NCI-H2107 (cell line): Measurements from ENCODE around the gene PMEPA1.

Experiments used
- DNase-seq: peaks from one replicate; lab custom pipeline; 2025; lab: John Stamatoyannopoulos, UW

PMEPA1 gene

GRCh38 chr20:57736738-57737347, 27.0 kb upstream of the PMEPA1 start:
- DNase-seq = no peak

GRCh38 chr20:57735831-57736737, 26.3 kb upstream of the PMEPA1 start:
- no peak for DNase-seq

- no peak for DNase-seq
These were observed 24.9 kb upstream of the PMEPA1 start for GRCh38 chr20:57734754-57735153.

- DNase-seq = no peak
These were observed 22.4 kb upstream of the PMEPA1 start for GRCh38 chr20:57732226-57732625.

- no peak for DNase-seq
These were observed 18.9 kb upstream of the PMEPA1 start for GRCh38 chr20:57728762-57729161.

DNA sequence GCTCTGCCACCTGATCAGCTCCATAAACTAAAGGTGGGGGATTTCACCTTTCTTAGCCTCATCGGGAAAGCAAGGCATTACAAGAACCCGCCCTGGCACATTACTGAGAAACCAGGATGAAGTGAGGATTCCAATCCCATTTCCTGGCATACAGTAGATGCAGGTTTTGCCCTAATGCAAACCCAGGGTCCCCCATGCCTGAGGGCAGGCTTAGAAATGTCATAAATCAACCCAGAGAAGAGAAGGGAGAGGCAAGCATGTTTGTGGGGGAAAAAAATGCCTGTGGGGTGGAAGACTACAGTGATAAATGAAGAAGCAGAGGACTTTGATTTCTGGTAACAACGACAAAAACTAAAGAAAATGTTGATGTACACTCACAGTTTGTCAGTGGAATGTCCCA, 18.0 kb upstream of the PMEPA1 start:
- DNase-seq = no peak

GRCh38 chr20:57725636-57726035, 15.8 kb upstream of the PMEPA1 start:
- DNase-seq = no peak

- DNase-seq = no peak
These were observed 15.0 kb upstream of the PMEPA1 start for GRCh38 chr20:57724610-57725405.

GRCh38 chr20:57723816-57724215, 14.0 kb upstream of the PMEPA1 start:
- no peak for DNase-seq

- no peak for DNase-seq
These were observed 10.1 kb upstream of the PMEPA1 start for GRCh38 chr20:57719951-57720350.

DNA sequence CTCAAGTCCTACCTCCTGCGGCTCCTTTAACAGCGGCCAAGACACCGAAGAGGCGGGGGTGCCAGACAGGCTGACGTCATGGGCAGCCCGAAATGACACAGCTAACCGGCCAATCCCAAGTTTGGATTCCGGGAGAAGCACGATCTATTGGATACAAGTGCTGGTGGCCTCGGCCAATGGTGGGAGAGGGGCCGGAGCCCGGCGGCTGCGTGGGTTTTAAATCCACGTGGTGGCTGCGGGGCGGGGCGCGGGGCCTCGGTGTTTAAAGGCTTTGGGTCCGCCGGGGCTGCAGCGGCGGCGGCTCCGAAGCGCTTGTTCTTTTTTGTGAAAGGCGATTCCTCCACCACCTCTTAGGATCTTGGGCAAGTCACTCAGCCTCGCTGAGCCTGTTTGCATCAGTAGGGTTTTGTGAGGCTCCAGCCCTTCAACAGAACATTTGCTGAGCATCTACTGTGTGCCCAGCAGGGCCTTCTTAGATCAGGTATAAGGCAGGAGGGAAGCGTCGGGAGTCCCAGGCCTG, 8.7 kb upstream of the PMEPA1 start:
- DNase-seq = peak; percentile 14

DNA sequence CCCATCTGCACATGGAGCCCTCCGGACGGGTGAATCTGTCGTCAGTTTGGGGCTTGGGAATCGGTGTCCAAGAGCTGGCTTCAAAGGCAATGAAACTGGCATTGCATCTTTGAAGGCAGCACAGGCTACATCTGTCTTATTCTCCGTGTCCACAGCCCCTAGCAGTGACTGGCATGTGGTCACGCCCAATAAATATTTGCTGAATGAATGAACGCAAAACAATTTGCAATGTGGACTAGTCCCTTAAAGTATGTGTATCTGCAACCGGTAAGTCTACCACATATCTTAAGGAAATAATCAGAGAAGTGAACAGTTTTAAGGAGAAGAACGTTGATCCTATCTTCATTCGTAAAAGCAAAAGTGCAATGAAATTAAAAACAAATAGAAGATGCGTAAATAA, 8.0 kb upstream of the PMEPA1 start:
- DNase-seq = no peak

DNA sequence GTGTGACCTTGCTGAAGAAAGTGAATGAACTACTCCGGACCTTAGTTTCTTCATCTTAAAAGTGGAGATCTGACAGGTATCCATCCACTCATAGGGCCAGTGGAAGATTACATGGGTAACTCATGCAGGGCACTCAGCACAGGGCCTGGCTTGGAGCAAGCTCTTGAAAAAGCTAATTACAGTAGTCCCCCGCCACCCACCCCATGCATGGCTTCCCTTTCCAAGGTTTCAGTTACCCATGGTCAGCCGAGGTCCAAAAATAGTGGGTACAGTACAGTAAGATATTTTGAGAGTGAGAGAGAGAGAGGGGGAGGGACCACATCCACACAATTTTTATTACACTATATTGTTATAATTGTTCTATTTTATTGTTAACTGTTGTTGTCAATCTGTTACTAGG, 7.1 kb upstream of the PMEPA1 start:
- no peak for DNase-seq

DNA sequence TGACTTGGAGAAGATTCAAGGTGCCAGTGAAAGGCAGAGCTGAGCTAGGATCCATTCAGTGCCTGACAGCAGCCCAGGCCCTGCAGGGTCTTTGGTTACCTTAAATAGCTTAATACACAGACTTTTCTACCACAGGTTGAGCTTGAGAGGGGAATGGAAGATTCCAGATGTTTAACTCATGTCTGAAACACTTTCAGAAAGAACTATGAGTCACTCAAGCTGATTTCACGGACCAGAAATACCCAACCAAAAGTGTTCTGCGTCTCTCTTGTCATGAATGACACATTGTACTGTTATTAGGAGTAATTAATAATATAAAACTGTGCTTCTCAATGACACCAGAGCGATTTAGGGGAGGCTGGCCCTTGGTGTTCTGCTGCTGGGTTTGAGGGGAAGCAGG, 6.4 kb upstream of the PMEPA1 start:
- DNase-seq = no peak

DNA sequence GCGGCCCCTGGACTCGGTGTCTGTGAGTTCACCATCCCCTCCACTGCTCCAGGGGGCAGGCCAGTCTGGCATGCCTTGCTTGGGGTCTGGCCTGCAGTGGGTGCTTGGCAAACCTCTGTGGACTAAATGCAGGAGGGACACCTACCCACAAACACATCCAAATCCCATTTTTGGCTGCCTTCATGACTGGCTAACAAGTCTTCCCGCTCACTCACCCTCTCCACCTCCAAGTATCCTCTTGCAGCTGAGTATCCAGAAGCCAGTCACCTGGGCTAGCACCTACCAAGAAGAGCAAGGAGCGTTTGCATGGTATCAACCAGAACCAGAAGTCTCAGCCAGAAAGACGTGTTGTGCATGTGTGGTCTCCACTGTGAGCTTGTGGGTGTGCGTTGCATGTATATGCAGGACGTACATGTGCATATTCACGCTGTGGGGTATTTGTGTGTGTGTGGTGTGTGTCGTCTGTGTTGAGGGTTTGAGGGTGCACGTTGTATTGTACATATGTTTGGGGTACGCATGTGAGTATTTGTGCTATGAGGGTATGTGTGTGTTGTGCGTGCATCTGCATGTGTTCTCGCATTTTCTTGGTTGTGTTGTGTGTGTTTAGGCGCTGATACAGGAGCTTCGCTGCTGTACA, 5.6 kb upstream of the PMEPA1 start:
- no peak for DNase-seq

DNA sequence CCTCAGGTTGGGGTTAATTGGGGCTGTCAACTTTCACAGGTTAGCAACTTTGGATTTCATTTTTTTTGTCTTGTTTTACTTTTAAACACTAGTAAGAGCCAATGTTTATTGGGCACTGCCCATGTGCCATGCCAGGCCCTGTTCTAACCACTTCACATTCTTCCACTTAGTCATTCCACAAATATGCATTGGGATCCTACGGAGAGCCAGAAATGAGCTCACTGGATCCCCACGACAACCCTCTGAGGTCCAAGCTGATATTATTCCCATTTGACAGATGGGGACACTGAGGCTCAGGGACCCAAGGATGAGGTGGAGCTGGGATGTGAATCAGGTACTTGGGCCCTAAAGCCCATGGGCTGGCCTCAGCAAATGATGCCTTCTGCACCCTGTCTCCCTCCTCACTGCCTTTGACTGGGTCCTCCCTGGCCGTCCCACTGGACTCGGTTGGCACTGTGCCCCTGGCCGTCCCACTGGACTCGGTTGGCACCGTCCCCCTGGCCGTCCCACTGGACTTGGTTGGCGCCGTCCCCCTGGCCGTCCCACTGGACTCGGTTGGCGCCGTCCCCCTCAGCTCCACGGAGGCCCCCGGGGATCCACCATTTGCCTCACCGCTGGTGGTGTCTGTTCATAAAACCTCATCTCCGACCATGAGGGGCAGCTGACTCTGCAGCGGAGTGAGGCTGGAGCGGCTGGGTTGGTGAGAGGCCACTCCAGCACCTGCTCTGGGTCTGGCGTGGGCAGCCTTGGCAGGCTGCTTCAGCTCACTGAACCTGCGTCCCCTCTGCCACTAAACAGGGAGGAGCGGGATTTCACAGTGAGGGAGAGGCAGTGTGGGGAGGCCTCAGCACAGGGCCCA, 4.8 kb upstream of the PMEPA1 start:
- no peak for DNase-seq

DNA sequence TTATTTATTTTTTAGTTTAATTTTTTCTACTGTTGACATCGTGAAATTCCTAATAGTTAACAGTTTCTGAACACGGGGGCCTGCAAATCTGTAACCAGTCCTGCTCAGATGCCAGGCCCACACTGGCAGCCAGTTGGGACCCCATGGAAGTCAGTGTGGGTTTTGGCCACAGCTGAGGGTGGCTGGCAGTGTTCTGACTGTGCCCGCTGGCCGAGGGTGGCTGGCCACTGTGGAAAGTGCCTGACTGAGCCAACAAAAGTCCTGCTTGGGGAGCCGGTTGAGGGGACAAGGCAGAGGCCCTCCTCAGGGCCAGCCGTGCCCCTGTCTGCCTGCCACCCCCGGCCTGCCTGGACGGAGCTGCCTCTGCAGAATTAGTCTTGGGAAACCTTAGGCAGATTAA, 4.1 kb upstream of the PMEPA1 start:
- DNase-seq = no peak

GRCh38 chr20:57713505-57713903, 3.7 kb upstream of the PMEPA1 start:
- no peak for DNase-seq

DNA sequence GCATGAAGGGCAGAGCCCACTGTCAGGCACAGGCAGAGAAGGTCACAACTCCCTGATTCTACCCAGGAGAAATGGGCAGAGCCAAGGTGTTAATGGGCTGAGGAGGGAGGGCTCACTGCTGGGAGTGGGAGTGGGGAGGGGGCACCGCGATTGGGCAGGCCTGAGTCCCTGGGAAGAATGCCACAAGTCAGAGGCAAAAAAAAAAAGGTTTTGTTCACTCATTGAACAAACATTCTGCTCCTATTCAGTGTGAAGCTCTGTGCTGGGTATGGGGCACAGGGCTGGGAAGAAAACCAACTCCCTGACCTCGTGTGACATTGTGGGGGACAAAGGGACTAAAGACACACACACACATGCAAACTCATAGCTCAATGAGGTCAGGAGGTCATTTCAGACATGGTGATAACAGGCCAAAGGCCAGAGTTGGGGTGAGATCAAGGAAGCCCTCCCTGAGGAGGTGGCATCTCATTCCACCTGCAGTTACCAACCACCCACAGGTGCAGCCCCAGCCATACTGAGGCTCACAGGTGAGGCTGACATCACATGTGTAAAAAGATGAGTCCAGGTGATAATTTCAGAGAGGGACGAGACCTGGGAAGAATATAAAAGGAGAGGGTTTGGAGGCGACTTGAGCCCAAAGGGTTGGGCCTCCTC, 3.2 kb upstream of the PMEPA1 start:
- no peak for DNase-seq

- no peak for DNase-seq
These were observed 2.5 kb upstream of the PMEPA1 start for GRCh38 chr20:57712341-57712740.

GRCh38 chr20:57711826-57712225, 2.0 kb upstream of the PMEPA1 start:
- no peak for DNase-seq
